Frontal cortex (tissue), 4 donors: Measurements from ENCODE around the gene DCDC1. TPM values are rescaled to one million over a fixed set of nuclear protein-coding genes. Genes with fewer than 3 reads are reported as not detected.

ENCODE experiments used
- DNase-seq, 2 donors: peaks; one replicate each; pipeline ENCODE4 v3.0.0; 2012; ENCODE audit warnings: low spot score in 2 of 2
- FAIRE-seq: peaks from 2 replicates; lab custom pipeline; 2012; peaks lifted over from hg19 to GRCh38; lab: Jason Lieb, UNC
- total RNA-seq: library from RNA; depleted of rRNA; stranded (reverse); fragments of >200 nt; gene quantifications from one replicate; pipeline ENCODE4 v1.2.3, GENCODE V29; 2014
- donor health status: control.
- donor health status: control.
- donor health status: control.

The DCDC1 gene
- total RNA-seq, 1 donor from 2014 or later: 2.4 TPM

- no peak for FAIRE-seq
- no peak for DNase-seq
Measured at GRCh38 chr11:31118566-31118965, 251.0 kb downstream of the DCDC1 start.

- no peak for FAIRE-seq
- DNase-seq: no peak
Measured at GRCh38 chr11:31117038-31117437, 252.5 kb downstream of the DCDC1 start.

DNA sequence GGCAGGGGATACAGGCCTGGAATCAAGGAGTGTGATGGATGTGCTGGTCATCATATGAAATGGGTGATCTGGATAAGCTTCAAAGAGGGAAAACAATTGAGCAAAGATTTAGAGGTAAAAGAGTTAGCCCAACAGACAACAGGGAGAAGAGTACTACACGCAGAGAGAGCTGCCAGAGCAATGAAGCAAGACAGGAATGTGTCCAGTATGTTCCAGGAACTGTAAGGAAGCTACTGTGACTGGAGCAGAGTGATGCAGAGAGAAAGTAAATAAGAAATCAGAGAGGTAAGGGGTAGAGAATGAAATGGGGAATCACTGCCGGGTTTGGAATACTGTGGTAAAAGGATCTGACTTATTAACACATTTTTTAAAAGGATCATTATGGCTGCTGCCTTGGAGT lies 255.1 kb downstream of the DCDC1 start:
- no peak for DNase-seq
- FAIRE-seq: no peak

GRCh38 chr11:31110830-31111229 lies 258.7 kb downstream of the DCDC1 start:
- FAIRE-seq: no peak
- no peak for DNase-seq

- no peak for DNase-seq
- no peak for FAIRE-seq
Measured at GRCh38 chr11:31109446-31109845, 260.1 kb downstream of the DCDC1 start.

- DNase-seq: no peak
Measured at GRCh38 chr11:31107649-31108048, 261.9 kb downstream of the DCDC1 start.

DNA sequence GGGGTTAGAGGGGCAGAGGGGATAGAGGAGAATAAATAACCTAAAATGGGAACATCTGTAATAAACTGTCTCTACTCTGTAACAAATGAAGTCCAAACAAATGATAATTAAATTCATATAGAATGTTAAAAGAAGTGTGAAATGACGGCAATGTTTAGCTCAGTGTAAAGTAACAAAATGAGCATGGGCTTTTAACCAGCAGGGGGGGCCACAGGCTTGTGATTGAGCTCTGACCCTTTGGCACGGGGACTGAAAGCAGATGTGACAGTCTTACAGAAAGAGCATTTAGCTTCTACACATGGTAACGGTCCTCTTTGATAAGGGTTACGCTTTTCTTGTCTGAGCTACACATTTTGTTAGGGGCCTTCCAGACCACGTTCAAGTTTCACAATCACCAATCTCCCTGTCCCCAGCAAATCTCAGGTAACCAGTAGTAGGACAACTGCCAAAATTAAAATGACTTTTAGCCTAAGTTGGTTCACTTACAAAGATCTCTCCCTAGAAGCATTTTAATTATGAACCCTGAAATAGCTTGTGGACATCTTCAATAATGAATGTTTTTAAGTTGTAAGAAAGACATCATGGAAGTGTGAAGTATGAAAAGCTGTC lies 262.5 kb downstream of the DCDC1 start:
- FAIRE-seq (peak; percentile 72), DNase-seq (peak; percentile 5 to 18)

More at GRCh38 chr11:31107649-31108048, 261.9 kb downstream of the DCDC1 start:
- FAIRE-seq: no peak

- FAIRE-seq: no peak
Measured at GRCh38 chr11:31106326-31106725, 263.2 kb downstream of the DCDC1 start.

GRCh38 chr11:31102875-31103274 lies 266.7 kb downstream of the DCDC1 start:
- FAIRE-seq (no peak), DNase-seq (no peak)

More at GRCh38 chr11:31106326-31106725, 263.2 kb downstream of the DCDC1 start:
- no peak for DNase-seq

DNA sequence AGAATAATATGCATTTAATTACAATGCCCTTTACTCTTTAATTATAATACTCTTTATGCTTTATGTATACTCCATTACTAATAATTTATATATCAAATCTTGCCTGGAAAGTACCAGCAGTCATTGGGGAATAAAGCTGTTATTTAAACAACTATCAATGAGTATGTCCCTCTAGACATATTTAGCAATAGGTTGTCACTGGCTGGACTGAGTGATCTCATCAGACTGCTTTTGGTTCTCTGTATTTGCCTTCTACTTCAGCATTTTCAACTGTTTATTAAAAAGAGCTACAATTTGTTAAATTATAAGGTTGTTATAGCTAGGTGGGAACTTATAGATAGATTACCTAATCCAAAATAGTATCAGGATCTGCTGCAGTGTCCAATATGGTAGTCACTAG lies 267.2 kb downstream of the DCDC1 start:
- FAIRE-seq: no peak
- DNase-seq: no peak

DNA sequence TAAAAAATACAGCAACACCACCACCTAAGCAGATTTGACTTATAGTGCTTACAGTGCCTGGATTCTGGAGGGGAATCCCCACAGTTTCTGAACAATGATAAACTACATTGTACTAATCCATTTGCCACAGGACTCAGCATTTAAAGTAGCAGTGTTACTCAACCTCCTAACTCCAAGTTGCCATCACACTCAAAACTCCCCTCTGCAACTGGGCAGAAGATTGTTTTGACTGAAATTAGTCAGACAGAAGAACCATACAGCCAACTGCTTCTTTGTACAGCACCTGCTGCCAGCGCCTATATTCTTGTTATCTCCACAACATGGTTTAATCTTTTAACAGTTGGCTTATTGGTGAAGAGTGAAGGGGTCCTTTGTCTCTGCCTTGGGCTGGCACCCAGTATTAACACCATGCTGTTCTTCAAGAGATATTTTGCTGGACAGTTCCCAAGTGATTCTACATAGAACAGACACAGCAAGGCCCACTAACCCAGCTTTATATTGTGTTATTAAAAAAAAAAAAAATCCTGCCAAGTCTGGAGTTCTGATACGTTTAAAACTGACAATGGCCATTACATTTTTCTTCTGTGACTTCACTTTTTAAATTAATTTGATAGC lies 273.2 kb downstream of the DCDC1 start:
- FAIRE-seq (no peak), DNase-seq (no peak)

DNA sequence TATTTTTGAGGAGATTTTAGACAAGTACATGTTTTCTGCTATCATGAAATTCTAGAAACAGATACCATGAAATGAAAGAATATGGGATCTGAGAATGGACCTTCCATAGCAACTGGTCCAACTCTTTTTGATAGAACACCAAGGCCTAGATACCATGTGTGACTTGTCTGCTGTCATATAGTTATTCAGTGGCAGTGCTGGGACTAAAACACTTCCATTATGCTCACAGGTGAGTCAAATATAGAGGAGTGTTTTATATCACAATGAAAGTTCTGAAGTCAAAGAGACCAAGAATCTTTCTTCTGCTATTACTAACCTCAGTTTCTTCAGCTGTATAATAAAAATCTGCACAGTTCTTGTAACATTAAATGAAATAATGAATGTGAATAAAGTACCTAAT lies 276.9 kb downstream of the DCDC1 start:
- DNase-seq: no peak
- no peak for FAIRE-seq

- FAIRE-seq (no peak), DNase-seq (no peak)
Measured at GRCh38 chr11:31089117-31089516, 280.4 kb downstream of the DCDC1 start.

DNA sequence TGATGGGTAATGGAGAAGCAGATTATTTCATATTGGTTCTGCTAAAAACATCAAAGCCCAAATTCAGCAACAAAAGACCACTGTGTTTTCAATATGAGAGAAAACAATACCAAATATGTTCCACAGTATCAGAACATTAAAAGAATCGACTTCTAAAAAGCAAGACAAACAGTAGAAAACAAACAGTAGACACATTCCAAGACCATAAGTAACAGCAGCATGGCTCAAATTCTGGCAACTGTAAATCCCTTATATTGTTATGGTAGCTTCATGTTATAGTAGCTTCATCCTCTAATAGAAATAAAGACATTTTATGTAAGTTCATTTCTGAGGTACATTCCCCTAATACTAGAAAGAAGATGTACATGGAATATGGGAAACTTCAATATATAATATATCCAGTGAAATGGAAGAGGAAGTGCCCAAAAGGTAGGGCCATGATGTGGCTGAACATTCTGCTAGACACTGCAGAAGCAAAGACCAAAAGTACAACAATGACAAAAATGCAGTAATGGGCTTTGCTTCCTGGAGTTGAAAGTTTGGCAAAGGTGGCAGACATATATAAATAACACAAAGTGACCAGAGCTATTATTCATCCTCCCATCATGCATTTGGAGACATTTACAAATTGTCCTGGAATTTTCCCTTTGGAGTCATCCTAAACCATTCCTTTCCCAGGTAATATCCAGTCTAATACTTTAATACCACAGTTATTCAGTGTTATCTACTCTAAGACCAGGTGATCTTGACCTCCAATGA lies 299.9 kb downstream of the DCDC1 start:
- FAIRE-seq (no peak), DNase-seq (no peak)

DNA sequence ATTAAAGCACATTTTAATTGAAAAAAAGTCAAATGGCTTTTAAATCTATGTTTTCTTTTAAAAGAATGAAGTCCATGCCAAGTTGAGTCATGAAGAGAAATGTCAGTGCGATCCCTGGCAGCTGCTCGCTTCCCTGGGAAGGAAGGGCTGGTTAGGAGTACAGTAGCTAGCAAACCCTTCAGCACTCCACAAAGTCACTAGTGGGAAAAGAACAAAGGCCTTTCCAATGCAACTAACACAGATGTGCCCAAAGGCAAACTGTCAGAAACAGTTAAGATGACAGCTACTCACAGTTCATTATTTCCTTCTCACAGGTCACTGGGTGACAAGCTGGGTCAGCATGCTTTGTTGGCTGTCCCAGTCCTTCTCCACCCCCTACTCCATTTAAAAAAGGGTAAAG lies 308.7 kb downstream of the DCDC1 start:
- DNase-seq: no peak

DNA sequence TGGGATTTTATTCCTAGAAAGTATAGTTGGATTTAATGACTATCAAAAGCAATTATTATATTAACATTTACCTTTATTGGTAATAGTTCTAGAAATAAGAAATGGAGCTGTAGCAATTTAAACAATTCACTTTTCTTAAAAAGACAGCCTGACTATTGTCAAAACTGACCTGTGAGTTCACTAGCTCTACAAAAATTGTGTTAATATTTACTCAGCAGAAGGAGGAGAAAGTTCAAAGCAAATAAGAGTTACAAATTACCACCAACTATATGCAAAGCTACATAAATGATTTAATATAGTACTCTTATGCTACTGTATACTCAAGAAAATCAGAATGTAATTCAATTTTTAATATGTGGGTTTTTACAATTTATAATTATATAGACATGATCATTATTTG lies 310.0 kb downstream of the DCDC1 start:
- no peak for DNase-seq
- no peak for FAIRE-seq

More for the DNA sequence above, 308.7 kb downstream of the DCDC1 start:
- FAIRE-seq: no peak

GRCh38 chr11:31050061-31050765 lies 319.3 kb downstream of the DCDC1 start:
- FAIRE-seq (no peak), DNase-seq (no peak)

DNA sequence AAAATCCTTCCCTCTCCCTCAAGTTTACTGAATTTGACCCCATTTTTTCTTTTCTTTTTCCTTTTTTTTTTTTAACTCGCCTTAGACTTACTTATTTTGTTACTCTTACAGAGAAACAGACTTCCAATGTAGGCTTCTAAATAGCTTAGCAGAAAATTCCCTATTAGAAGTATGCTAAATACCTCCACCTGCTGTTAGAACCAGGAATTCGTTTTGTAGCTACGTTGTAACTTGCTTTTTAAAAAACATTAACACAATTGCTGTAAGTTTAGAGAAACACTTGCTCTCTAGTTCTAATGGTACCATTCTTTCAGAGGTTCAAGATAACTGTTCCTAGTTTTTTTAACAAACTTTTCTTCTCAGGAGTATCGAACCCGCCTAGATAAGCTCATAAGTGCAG lies 324.2 kb downstream of the DCDC1 start:
- no peak for DNase-seq
- FAIRE-seq: no peak

DNA sequence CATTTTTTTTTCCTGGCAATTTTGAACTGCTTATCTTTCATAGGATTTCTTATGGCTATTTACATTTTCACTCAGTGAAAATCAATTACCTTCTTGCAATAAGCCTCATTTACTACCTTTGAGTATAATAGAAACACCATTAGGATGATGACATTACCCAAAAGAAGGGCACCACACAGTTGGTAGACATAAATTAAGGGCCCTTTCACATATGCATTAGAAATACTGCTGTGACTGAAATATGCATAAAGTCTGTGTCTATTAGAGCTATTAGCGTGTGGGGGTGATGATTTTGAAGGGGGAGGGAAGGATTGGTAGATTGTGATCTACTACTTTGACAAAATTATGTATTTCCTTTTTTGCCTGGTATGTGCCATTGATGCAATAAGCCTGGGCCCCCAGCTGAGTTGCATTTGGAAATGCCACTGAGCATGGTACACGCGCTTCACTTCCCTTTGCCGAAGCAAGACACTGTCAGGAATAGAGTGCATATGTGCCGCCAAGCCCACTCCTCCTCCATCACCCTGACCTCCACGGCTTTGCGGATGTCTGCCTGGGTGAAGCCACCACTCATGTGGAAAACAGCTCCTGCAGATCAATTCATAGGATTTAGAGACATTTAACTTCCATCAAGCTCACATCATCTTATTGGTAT lies 339.3 kb downstream of the DCDC1 start:
- FAIRE-seq: no peak
- no peak for DNase-seq

DNA sequence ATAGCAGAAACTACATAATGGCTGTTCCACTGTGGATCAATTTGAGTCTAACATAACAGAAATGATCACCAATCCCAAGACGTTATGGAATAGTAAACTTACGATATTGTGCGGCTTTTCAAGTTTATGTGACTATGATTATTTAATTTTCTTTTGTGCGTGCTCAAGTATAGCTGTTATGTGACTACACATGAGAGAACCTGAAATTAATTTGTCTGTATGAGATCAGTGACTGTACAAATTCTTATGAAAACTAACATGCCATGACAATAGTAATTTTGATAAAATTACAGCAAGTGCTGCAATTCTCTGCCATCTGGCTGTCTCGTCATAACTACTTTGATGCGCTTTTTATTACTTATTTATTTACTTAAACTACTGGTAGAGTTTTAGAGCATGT lies 343.2 kb downstream of the DCDC1 start:
- DNase-seq (no peak), FAIRE-seq (no peak)
